Neural cell (in vitro differentiated cells): Measurements from ENCODE around the gene RFX5. TPM values are rescaled to one million over a fixed set of nuclear protein-coding genes. Genes with fewer than 3 reads are reported as not detected.

Source experiments
- H2AFZ ChIP-seq: fragments of 200-600, 300-800 bp; sonication (generic), shearing (Covaris generic); 2 replicates; pipeline ENCODE4 v1.6.0; 2014; ENCODE audit warnings: low read depth, mild to moderate bottlenecking, antibody characterized with exemption, low read length, moderate library complexity
- H3F3A ChIP-seq: fragments of 200-600 bp; shearing (Covaris generic); 2 replicates; pipeline ENCODE4 v1.6.1; 2016; ENCODE audit warnings: mild to moderate bottlenecking, moderate library complexity, mixed read lengths, antibody characterized with exemption, low read length; ENCODE audit not compliant: insufficient read depth, poor library complexity, severe bottlenecking
- H3K27ac ChIP-seq: fragments of 200-600, 300-800 bp; sonication (generic), shearing (Covaris generic); 2 replicates; pipeline ENCODE4 v1.5.1; 2014; ENCODE audit warnings: mild to moderate bottlenecking, low read length, moderate library complexity
- H3K27me3 ChIP-seq: fragments of 300-800, 200-600 bp; sonication (generic), shearing (Covaris generic); 2 replicates; pipeline ENCODE4 v1.6.0; 2014; ENCODE audit warnings: mild to moderate bottlenecking, low read depth, low read length, moderate library complexity; ENCODE audit not compliant: insufficient read depth
- H3K36me3 ChIP-seq: fragments of 300-800, 200-600 bp; sonication (generic), shearing (Covaris generic); 2 replicates; pipeline ENCODE4 v1.5.1; 2014; ENCODE audit warnings: mild to moderate bottlenecking, antibody characterized with exemption, low read length, moderate library complexity; ENCODE audit not compliant: insufficient read depth
- H3K4me2 ChIP-seq: fragments of 300-800, 200-600 bp; sonication (generic), shearing (Covaris generic); 2 replicates; pipeline ENCODE4 v1.6.0; 2014; ENCODE audit warnings: mild to moderate bottlenecking, low read length
- H3K4me3 ChIP-seq: fragments of 300-800, 200-600 bp; sonication (generic), shearing (Covaris generic); 2 replicates; pipeline ENCODE4 v1.5.1; 2014; ENCODE audit warnings: mild to moderate bottlenecking, low read length, moderate library complexity
- H3K79me2 ChIP-seq: fragments of 200-600 bp; shearing (Covaris generic); replicated peaks from 2 replicates; pipeline ENCODE4 v1.6.0; 2014; ENCODE audit warnings: mild to moderate bottlenecking, low read length, moderate library complexity; ENCODE audit not compliant: insufficient read depth
- H3K9ac ChIP-seq: fragments of 300-800, 200-600 bp; sonication (generic), shearing (Covaris generic); 2 replicates; pipeline ENCODE4 v1.6.1; 2016; ENCODE audit warnings: mild to moderate bottlenecking, low read length, mixed read lengths
- H3K9me2 ChIP-seq: fragments of 200-600 bp; shearing (Covaris generic); 2 replicates; pipeline ENCODE4 v1.6.1; 2016; ENCODE audit warnings: mild to moderate bottlenecking, low read length, mixed read lengths; ENCODE audit not compliant: insufficient read depth
- H3K9me3 ChIP-seq: fragments of 200-600, 300-800 bp; sonication (generic), shearing (Covaris generic); 2 replicates; pipeline ENCODE4 v1.6.1; 2016; ENCODE audit warnings: mild to moderate bottlenecking, mixed run types, low read length, moderate library complexity, mixed read lengths
- H4K20me1 ChIP-seq: fragments of 200-600 bp; shearing (Covaris generic); 2 replicates; pipeline ENCODE4 v1.6.1; 2016; ENCODE audit warnings: mild to moderate bottlenecking, mixed run types; ENCODE audit not compliant: insufficient read depth
- CTCF ChIP-seq: fragments of 450-650 bp; IDR thresholded peaks from 2 replicates; pipeline ENCODE4 v1.5.1; 2014; ENCODE audit warnings: antibody characterized with exemption, mild to moderate bottlenecking, moderate library complexity; ENCODE audit not compliant: poor library complexity, severe bottlenecking
- EP300 ChIP-seq: fragments of 450-650 bp; conservative IDR thresholded peaks from 2 replicates; pipeline ENCODE4 v1.6.1; 2014; ENCODE audit warnings: antibody characterized with exemption, mild to moderate bottlenecking, moderate library complexity; ENCODE audit not compliant: poor library complexity, severe bottlenecking
- EZH2 ChIP-seq: fragments of 200-600, 300-800 bp; shearing (Covaris generic), sonication (generic); IDR thresholded peaks from 2 replicates; pipeline ENCODE4 v1.6.1; 2014; ENCODE audit warnings: antibody characterized with exemption, low read length, borderline replicate concordance, mild to moderate bottlenecking; ENCODE audit not compliant: insufficient read depth, poor library complexity, severe bottlenecking
- MXI1 ChIP-seq: fragments of 450-650 bp; conservative IDR thresholded peaks from 2 replicates; pipeline ENCODE4 v1.6.1; 2014; ENCODE audit warnings: antibody characterized with exemption, mild to moderate bottlenecking; ENCODE audit not compliant: poor library complexity, severe bottlenecking
- POLR2AphosphoS5 ChIP-seq: IDR thresholded peaks from 2 replicates; pipeline ENCODE4 v1.6.1; 2012
- RAD21 ChIP-seq: fragments of 450-650 bp; conservative IDR thresholded peaks from 2 replicates; pipeline ENCODE4 v1.6.1; 2014; ENCODE audit warnings: antibody characterized with exemption, mild to moderate bottlenecking, moderate library complexity
- REST ChIP-seq: IDR thresholded peaks from 2 replicates; pipeline ENCODE4 v1.6.1; 2012; ENCODE audit warnings: borderline replicate concordance
- SMC3 ChIP-seq: fragments of 450-650 bp; conservative IDR thresholded peaks from 2 replicates; pipeline ENCODE4 v1.6.1; 2014; ENCODE audit warnings: antibody characterized with exemption, mild to moderate bottlenecking, moderate library complexity; ENCODE audit not compliant: poor library complexity
- TAF1 ChIP-seq: IDR thresholded peaks from 2 replicates; pipeline ENCODE4 v1.6.1; 2012; ENCODE audit warnings: low read depth
- polyA plus RNA-seq: library from polyadenylated mRNA; depleted of rRNA; stranded (reverse); fragments of >200 nt; gene quantifications from 2 replicates; pipeline ENCODE4 v1.2.3, GENCODE V29; 2014

The RFX5 gene
- polyA plus RNA-seq, 1 donor from 2014 or later: 36.7 TPM

GRCh38 chr1:151292207-151293030 is 54.6 kb downstream of the RFX5 start:
- no peak overlapping the region for H3K27ac ChIP-seq
- H3K79me2 ChIP-seq: no peaks in the 10 kb centered on the region
- H3K9me2 ChIP-seq: no peaks in the 10 kb centered on the region
- peaks cover 11% of the 10 kb centered on the region for H3K36me3 ChIP-seq
- no peak overlapping the region for H3K4me2 ChIP-seq
- H3K9ac ChIP-seq: no peak overlapping the region
- H4K20me1 ChIP-seq: no peaks in the 10 kb centered on the region
- H3K27me3 ChIP-seq: no peaks in the 10 kb centered on the region
- H2AFZ ChIP-seq: no peak overlapping the region
- TF ChIP-seq EZH2 (no peak), POLR2AphosphoS5 (no peak), RAD21 (no peak), REST (no peak), EP300 (no peak), TAF1 (no peak), MXI1 (no peak), SMC3 (no peak), CTCF (no peak)
- no peaks in the 10 kb centered on the region for H3F3A ChIP-seq
- H3K4me3 ChIP-seq: no peak overlapping the region
- H3K9me3 ChIP-seq: no peaks in the 10 kb centered on the region

- no peaks in the 10 kb centered on the region for H3K9me2 ChIP-seq
- no peaks in the 10 kb centered on the region for H3K79me2 ChIP-seq
- no peaks in the 10 kb centered on the region for H4K20me1 ChIP-seq
- H3K9me3 ChIP-seq: no peaks in the 10 kb centered on the region
- no peaks in the 10 kb centered on the region for H3K27me3 ChIP-seq
- peaks cover 11% of the 10 kb centered on the region for H3K36me3 ChIP-seq
- H3K4me3 ChIP-seq: no peak overlapping the region
- H2AFZ ChIP-seq: no peak overlapping the region
- H3F3A ChIP-seq: no peaks in the 10 kb centered on the region
- TF ChIP-seq POLR2AphosphoS5 (no peak), RAD21 (no peak), SMC3 (no peak), CTCF (no peak), REST (no peak), TAF1 (no peak), EZH2 (no peak), MXI1 (no peak), EP300 (no peak)
- no peak overlapping the region for H3K4me2 ChIP-seq
- H3K9ac ChIP-seq: no peak overlapping the region
- H3K27ac ChIP-seq: no peak overlapping the region
These were observed 56.2 kb downstream of the RFX5 start for GRCh38 chr1:151290709-151291303.
